ENCODE data around the gene TRAPPC2L. TPM values are rescaled to one million over a fixed set of nuclear protein-coding genes. Genes with fewer than 3 reads are reported as not detected.

Gene TRAPPC2L
- 57.0 TPM for polyA plus RNA-seq (2013, experiment 1 of 2)
- 58.2 TPM for polyA plus RNA-seq (2013, experiment 2 of 2)

DNA sequence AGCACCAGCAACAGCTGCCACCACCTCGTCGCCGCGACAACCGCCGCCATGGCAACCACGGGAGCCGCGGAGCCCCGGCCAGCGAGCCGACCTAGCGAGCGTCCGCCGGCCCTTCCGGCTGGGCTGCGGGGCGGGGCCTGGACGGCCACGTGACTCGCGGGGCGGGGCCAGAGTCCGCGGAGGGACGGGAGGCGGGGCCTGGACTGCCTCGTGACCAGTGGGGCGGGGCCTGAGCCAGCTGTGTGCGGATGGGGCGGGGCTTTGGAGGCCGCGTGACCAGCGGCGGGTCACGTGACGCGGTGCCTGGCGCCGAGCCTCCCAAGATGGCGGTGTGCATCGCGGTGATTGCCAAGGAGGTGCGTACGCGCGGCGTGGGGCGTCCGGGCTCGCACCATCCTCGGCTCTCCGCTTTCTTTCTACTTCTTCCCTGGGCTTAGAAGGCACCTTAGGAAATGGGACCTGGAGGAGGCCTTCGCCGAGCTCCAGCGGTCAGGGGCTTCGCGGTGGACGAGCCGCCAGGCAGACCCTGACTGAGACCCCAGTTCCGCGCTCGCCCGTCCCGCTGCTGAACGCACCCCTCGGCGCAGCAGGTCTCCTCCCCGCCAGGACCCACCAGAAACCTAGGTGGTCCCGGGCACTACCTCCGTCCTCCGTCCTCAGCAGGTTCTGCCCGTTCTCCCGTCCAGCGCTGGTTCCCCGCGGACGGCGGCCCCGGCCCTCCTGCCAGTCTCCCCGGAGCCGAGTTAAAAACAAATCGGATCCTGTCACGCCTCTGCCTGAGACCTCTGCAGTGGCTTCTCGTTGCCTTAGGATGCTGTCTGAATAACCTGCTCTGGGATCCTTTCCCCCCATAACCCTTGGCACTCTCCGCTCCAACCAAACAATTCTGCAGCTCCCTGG lies at the start of gene TRAPPC2L, which contains the start of gene GALNS:
Gene TRAPPC2L, plus strand, starts transcription at position 300 of the 900 bp plus-strand sequence. Its CDS starts 24 bp downstream, at position 324.
Gene GALNS, minus strand, starts transcription at position 120 of the 900 bp plus-strand sequence. Its CDS starts 70 bp downstream, at position 50.
- Histone ChIP-seq H3K4me2 (ENCODE audit: insufficient read depth, low read length, poor library complexity, severe bottlenecking) (peak within 1 kb of the TSS; percentile 92), H2BK5ac (ENCODE audit: low read length) (no peak within 1 kb of the TSS), H3K9me3 (replicated peaks in 1 of 2; ENCODE audit: control insufficient read depth in 2 of 2, insufficient read depth in 1 of 2, low read depth in 1 of 2, low read length in 2 of 2) (no peaks in the 10 kb centered on the region), H3K23ac (ENCODE audit: low read depth, low read length, poor library complexity) (peak within 1 kb of the TSS; percentile 98), H4K91ac (ENCODE audit: low read depth, low read length, poor library complexity) (no peak within 1 kb of the TSS), H2BK12ac (ENCODE audit: low read length) (peak within 1 kb of the TSS; percentile 63), H2BK15ac (ENCODE audit: low read length) (peak within 1 kb of the TSS; percentile 45), H2AK5ac (ENCODE audit: low read depth, low read length) (peak within 1 kb of the TSS; percentile 74), H3K27ac (replicated peaks; ENCODE audit: low read length) (no peak within 1 kb of the TSS), H3K14ac (ENCODE audit: low read length) (peak within 1 kb of the TSS; percentile 64), H3K4me1 (ENCODE audit: control insufficient read depth in 2 of 2, insufficient read depth in 1 of 2, low read depth in 1 of 2, low read length in 2 of 2) (peaks cover 11 to 26% of the 10 kb centered on the region in 2 donors), H3K4ac (ENCODE audit: low read length) (peak within 1 kb of the TSS; percentile 46), H3K4me3 (ENCODE audit: low read length in 2 of 2) (peak within 1 kb of the TSS; percentile 88 to 94), H3K79me1 (ENCODE audit: low read depth, low read length) (peaks cover 12% of the 10 kb centered on the region), H3K36me3 (replicated peaks in 1 of 2; ENCODE audit: control insufficient read depth in 2 of 2, insufficient read depth in 2 of 2, low read length in 2 of 2) (peaks cover 16 to 29% of the 10 kb centered on the region in 2 donors), H3K27me3 (ENCODE audit: control insufficient read depth in 3 of 3, insufficient read depth in 3 of 3, low read depth in 1 of 3, low read length in 3 of 3) (no peaks in the 10 kb centered on the region), H3K9ac (ENCODE audit: low read depth, low read length, poor library complexity) (peak within 1 kb of the TSS; percentile 90), H2BK120ac (ENCODE audit: low read depth, low read length) (no peak within 1 kb of the TSS), H3K18ac (ENCODE audit: low read length) (peak within 1 kb of the TSS; percentile 86), H4K8ac (ENCODE audit: low read depth, low read length) (peak within 1 kb of the TSS; percentile 94), H2AFZ (ENCODE audit: low read length) (peak within 1 kb of the TSS; percentile 92)
- no CpG with 5 or more reads among the region's 87 CpGs for WGBS, 2 donors (ENCODE audit: extremely low coverage in 2 of 2, insufficient read length in 2 of 2, insufficient replicate concordance in 1 of 2)
- peak; percentile 98 for DNase-seq (ENCODE audit: low spot score)

DNA sequence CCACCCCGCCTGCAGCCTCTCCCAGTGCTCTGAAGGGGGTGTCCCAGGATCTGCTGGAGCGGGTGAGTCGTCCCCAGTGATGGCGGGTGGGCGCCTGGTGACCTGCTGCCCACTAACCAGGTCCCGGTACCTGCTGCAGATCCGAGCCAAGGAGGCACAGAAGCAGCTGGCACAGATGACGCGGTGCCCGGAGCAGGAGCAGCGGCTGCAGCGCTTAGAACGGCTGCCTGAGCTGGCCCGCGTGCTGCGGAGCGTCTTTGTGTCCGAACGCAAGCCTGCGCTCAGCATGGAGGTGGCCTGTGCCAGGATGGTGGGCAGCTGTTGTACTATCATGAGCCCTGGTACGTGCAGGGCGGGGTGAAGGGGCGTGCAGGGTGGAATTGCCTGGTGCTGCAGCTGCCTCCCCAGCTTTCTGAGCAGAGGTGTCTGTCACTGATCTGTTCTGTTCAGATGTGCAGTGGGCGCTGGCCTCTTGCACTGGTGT lies 49.7 kb upstream of the TRAPPC2L start:
- H3K4me1 ChIP-seq (ENCODE audit: control insufficient read depth in 2 of 2, insufficient read depth in 1 of 2, low read depth in 1 of 2, low read length in 2 of 2), result peaks cover 17 to 21% of the 10 kb centered on the region in 2 donors
- H4K91ac ChIP-seq (ENCODE audit: low read depth, low read length, poor library complexity), result no peak overlapping the region
- no peak overlapping the region for H3K4me3 ChIP-seq (ENCODE audit: low read length in 2 of 2)
- H3K79me1 ChIP-seq (ENCODE audit: low read depth, low read length), result peaks cover 53% of the 10 kb centered on the region
- DNase-seq (ENCODE audit: low spot score), result no peak
- H3K27me3 ChIP-seq (ENCODE audit: control insufficient read depth in 3 of 3, insufficient read depth in 3 of 3, low read depth in 1 of 3, low read length in 3 of 3), result no peaks in the 10 kb centered on the region
- peak overlapping the region; percentile 46 for H3K27ac ChIP-seq (replicated peaks; ENCODE audit: low read length)
- H3K9ac ChIP-seq (ENCODE audit: low read depth, low read length, poor library complexity), result no peak overlapping the region
- H3K23ac ChIP-seq (ENCODE audit: low read depth, low read length, poor library complexity), result peak overlapping the region; percentile 50
- no peak overlapping the region for H3K14ac ChIP-seq (ENCODE audit: low read length)
- no peak overlapping the region for H2AFZ ChIP-seq (ENCODE audit: low read length)
- no peak overlapping the region for H2AK5ac ChIP-seq (ENCODE audit: low read depth, low read length)
- no peak overlapping the region for H2BK120ac ChIP-seq (ENCODE audit: low read depth, low read length)
- no CpG with 5 or more reads among the region's 24 CpGs for WGBS, 2 donors (ENCODE audit: extremely low coverage in 2 of 2, insufficient read length in 2 of 2, insufficient replicate concordance in 1 of 2)
- H2BK12ac ChIP-seq (ENCODE audit: low read length), result no peak overlapping the region
- H2BK5ac ChIP-seq (ENCODE audit: low read length), result no peak overlapping the region
- H3K36me3 ChIP-seq (replicated peaks in 1 of 2; ENCODE audit: control insufficient read depth in 2 of 2, insufficient read depth in 2 of 2, low read length in 2 of 2), result peaks cover 52 to 62% of the 10 kb centered on the region in 2 donors
- H3K18ac ChIP-seq (ENCODE audit: low read length), result no peak overlapping the region
- H2BK15ac ChIP-seq (ENCODE audit: low read length), result no peak overlapping the region
- H4K8ac ChIP-seq (ENCODE audit: low read depth, low read length), result peak overlapping the region; percentile 65
- H3K4me2 ChIP-seq (ENCODE audit: insufficient read depth, low read length, poor library complexity, severe bottlenecking), result no peak overlapping the region
- H3K4ac ChIP-seq (ENCODE audit: low read length), result no peak overlapping the region
- H3K9me3 ChIP-seq (replicated peaks in 1 of 2; ENCODE audit: control insufficient read depth in 2 of 2, insufficient read depth in 1 of 2, low read depth in 1 of 2, low read length in 2 of 2), result peaks cover 2 to 3% of the 10 kb centered on the region in 2 donors

DNA sequence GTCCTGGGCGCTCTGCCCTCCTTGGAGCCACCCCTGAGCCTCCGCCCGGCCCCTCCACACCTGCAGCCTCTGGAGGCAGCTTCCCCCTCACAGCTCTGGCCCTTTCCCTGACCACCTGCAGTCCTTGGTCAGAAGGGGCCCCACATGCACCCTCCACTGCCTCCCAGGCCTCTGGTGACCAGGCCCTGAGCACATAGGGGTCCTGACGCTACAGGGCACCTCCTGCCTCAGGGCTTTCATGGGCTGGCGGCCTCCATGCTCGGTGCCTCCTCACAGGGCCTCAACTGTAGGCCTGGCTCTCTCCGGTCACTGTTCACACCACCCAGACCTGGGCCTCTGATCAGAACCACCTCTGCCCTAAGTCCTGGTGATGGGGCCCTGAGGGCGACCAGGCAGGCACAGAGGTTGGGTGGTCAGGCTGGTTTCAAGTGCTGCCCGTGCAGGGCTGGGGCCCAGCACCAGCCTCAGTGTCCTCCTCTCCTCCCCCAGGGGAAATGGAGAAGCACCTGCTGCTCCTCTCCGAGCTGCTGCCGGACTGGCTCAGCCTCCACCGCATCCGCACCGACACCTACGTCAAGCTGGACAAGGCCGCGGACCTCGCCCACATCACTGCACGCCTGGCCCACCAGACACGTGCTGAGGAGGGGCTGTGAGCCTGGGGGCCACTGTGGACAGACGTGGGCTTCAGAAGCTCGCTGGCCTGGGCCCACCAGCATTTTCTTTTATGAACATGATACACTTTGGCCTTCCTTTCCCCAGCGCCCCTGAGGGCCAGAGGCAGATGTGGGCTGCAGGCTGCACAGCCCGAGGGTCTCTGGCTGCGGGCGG lies 49.1 kb upstream of the TRAPPC2L start:
- WGBS, 2 donors (ENCODE audit: extremely low coverage in 2 of 2, insufficient read length in 2 of 2, insufficient replicate concordance in 1 of 2), result no CpG with 5 or more reads among the region's 26 CpGs

More for the DNA sequence above, 49.1 kb upstream of the TRAPPC2L start:
- H2BK5ac ChIP-seq (ENCODE audit: low read length), result peak overlapping the region; percentile 39
- H2BK120ac ChIP-seq (ENCODE audit: low read depth, low read length), result no peak overlapping the region
- H3K23ac ChIP-seq (ENCODE audit: low read depth, low read length, poor library complexity), result peak overlapping the region; percentile 44
- peaks cover 2 to 8% of the 10 kb centered on the region in 2 donors for H3K9me3 ChIP-seq (replicated peaks in 1 of 2; ENCODE audit: control insufficient read depth in 2 of 2, insufficient read depth in 1 of 2, low read depth in 1 of 2, low read length in 2 of 2)
- H3K4ac ChIP-seq (ENCODE audit: low read length), result no peak overlapping the region
- no peak overlapping the region for H3K18ac ChIP-seq (ENCODE audit: low read length)
- H3K14ac ChIP-seq (ENCODE audit: low read length), result no peak overlapping the region
- H3K9ac ChIP-seq (ENCODE audit: low read depth, low read length, poor library complexity), result peak overlapping the region; percentile 50
- H3K36me3 ChIP-seq (replicated peaks in 1 of 2; ENCODE audit: control insufficient read depth in 2 of 2, insufficient read depth in 2 of 2, low read length in 2 of 2), result peaks cover 52 to 62% of the 10 kb centered on the region in 2 donors
- no peak overlapping the region for H3K4me3 ChIP-seq (ENCODE audit: low read length in 2 of 2)
- H2BK15ac ChIP-seq (ENCODE audit: low read length), result no peak overlapping the region
- no peak overlapping the region for H3K27ac ChIP-seq (replicated peaks; ENCODE audit: low read length)
- H3K27me3 ChIP-seq (ENCODE audit: control insufficient read depth in 3 of 3, insufficient read depth in 3 of 3, low read depth in 1 of 3, low read length in 3 of 3), result no peaks in the 10 kb centered on the region
- no peak overlapping the region for H2BK12ac ChIP-seq (ENCODE audit: low read length)
- H4K91ac ChIP-seq (ENCODE audit: low read depth, low read length, poor library complexity), result no peak overlapping the region
- no peak for DNase-seq (ENCODE audit: low spot score)
- H2AFZ ChIP-seq (ENCODE audit: low read length), result no peak overlapping the region
- peaks cover 17 to 21% of the 10 kb centered on the region in 2 donors for H3K4me1 ChIP-seq (ENCODE audit: control insufficient read depth in 2 of 2, insufficient read depth in 1 of 2, low read depth in 1 of 2, low read length in 2 of 2)
- H4K8ac ChIP-seq (ENCODE audit: low read depth, low read length), result no peak overlapping the region
- H3K4me2 ChIP-seq (ENCODE audit: insufficient read depth, low read length, poor library complexity, severe bottlenecking), result no peak overlapping the region
- no peak overlapping the region for H2AK5ac ChIP-seq (ENCODE audit: low read depth, low read length)
- peaks cover 53% of the 10 kb centered on the region for H3K79me1 ChIP-seq (ENCODE audit: low read depth, low read length)

All from neuronal stem cell (in vitro differentiated cells).